Measurements from ENCODE around the gene NCOA7. TPM values are rescaled to one million over a fixed set of nuclear protein-coding genes. Genes with fewer than 3 reads are reported as not detected.

The NCOA7 gene
- total and polyA plus RNA-seq, 2 of the 8 experiments (the other 6 are each of a cell fraction or from before 2014, with no cell fraction given), result 2.6 to 10.7 TPM

DNA sequence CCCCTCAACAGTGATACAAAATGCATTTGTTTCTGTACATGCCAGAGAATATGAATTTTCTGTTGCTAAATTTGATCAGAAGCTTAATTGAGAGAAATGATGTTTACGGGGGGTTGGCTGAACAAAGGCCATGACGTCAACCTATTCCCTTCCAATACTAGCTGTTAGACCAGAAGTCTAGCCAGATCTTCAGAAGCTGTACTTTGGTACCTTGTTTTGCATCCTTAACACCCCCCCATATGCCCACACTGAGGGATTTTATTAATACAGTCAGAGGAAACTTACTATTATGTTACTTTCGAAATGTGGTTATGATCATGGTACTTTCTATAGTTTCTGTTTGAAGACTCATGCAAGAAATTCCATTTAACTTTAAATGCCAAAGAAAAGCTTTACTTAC lies 3.1 kb downstream of the NCOA7 start (continued):
- TF ChIP-seq JUND (IDR thresholded peaks at IDR 0.05; ENCODE audit: low read length) (no peak), BRCA1 (IDR thresholded peaks at IDR 0.05; ENCODE audit: low read depth, low read length) (no peak), FOSL1 (IDR thresholded peaks at IDR 0.05; ENCODE audit: insufficient read depth, low read depth, low read length) (no peak), KDM1A (IDR thresholded peaks at IDR 0.05; ENCODE audit: borderline replicate concordance, low read length) (no peak), RAD21 (IDR thresholded peaks at IDR 0.05 in 1 of 2, conservative IDR thresholded peaks at IDR 0.05 in 1 of 2; ENCODE audit: low read depth in 2 of 2, low read length in 2 of 2) (no peak)
